HG03469 (cell line): ENCODE results near the gene STOX1.
"Not testable (repeated sequence)": the region's sequence is repeated elsewhere in the genome, so short reads cannot be mapped to it uniquely, and the experiment has no call there.

Experiments used
- ATAC-seq: cut with Tn5 transposase; IDR thresholded peaks from one replicate; pipeline ENCODE4 v1.9.1; 2021; ENCODE audit warnings: mild to moderate bottlenecking, moderate library complexity, moderate number of reproducible peaks; ENCODE audit not compliant: unreplicated experiment

STOX1 gene

GRCh38 chr10:68877482-68878110, 50.3 kb downstream of the STOX1 start:
- no peak for ATAC-seq

- no peak for ATAC-seq
Observed at GRCh38 chr10:68878496-68878895, 51.2 kb downstream of the STOX1 start.

- ATAC-seq: no peak
Observed at GRCh38 chr10:68879628-68880027, 52.3 kb downstream of the STOX1 start.

GRCh38 chr10:68880181-68880580, 52.9 kb downstream of the STOX1 start:
- ATAC-seq: no peak

- ATAC-seq: no peak
Observed at GRCh38 chr10:68895041-68895440, 67.7 kb downstream of the STOX1 start.

- ATAC-seq: no peak
Observed at GRCh38 chr10:68897336-68897741, 70.0 kb downstream of the STOX1 start.

GRCh38 chr10:68899186-68899745, 71.9 kb downstream of the STOX1 start:
- no peak for ATAC-seq

GRCh38 chr10:68900427-68901104, 73.2 kb downstream of the STOX1 start:
- ATAC-seq: peak; percentile 21

- ATAC-seq: peak; percentile 95
Observed at GRCh38 chr10:68901105-68901927, 74.0 kb downstream of the STOX1 start, which contains the start of gene DDX50. Gene DDX50, plus strand, starts transcription at chr10:68901315. Its CDS starts 70 bp downstream, at chr10:68901385.

- ATAC-seq: no peak
Observed at GRCh38 chr10:68902382-68902781, 75.1 kb downstream of the STOX1 start.

- no peak for ATAC-seq
Observed at GRCh38 chr10:68924593-68924992, 97.3 kb downstream of the STOX1 start.

- no peak for ATAC-seq
Observed at GRCh38 chr10:68925489-68925888, 98.2 kb downstream of the STOX1 start.

GRCh38 chr10:68929157-68929556, 101.8 kb downstream of the STOX1 start:
- ATAC-seq: not testable (repeated sequence)

- ATAC-seq: not testable (repeated sequence)
Observed at GRCh38 chr10:68929888-68930287, 102.6 kb downstream of the STOX1 start.

GRCh38 chr10:68932860-68933259, 105.5 kb downstream of the STOX1 start:
- not testable (repeated sequence) for ATAC-seq

- ATAC-seq: no peak
Observed at GRCh38 chr10:68934994-68935393, 107.7 kb downstream of the STOX1 start.

GRCh38 chr10:68938117-68938516, 110.8 kb downstream of the STOX1 start:
- ATAC-seq: no peak

- no peak for ATAC-seq
Observed at GRCh38 chr10:68938884-68939283, 111.6 kb downstream of the STOX1 start.

GRCh38 chr10:68940917-68941316, 113.6 kb downstream of the STOX1 start:
- not testable (repeated sequence) for ATAC-seq
